ENCODE measurements around the gene INTS15. TPM values are rescaled to one million over a fixed set of nuclear protein-coding genes. Genes with fewer than 3 reads are reported as not detected.

Gene INTS15
- total RNA-seq, 4 donors from 2014 or later = 28.0 to 63.0 (median 34.0) TPM

GRCh38 chr7:6650521-6651011 lies 60.7 kb downstream of the INTS15 start:
- no peak for DNase-seq (ENCODE audit: low spot score in 2 of 2)

GRCh38 chr7:6651851-6652445 lies 62.1 kb downstream of the INTS15 start:
- peaks cover 0 to 18% (median 0%) of the 10 kb centered on the region in 4 donors for H3K9me3 ChIP-seq
- TF ChIP-seq EP300 (IDR thresholded peaks at IDR 0.05) (no peak), CTCF (IDR thresholded peaks at IDR 0.05) (no peak), POLR2A (IDR thresholded peaks at IDR 0.05) (no peak)
- H3K4me3 ChIP-seq = no peak overlapping the region
- H3K36me3 ChIP-seq = peaks cover 5 to 99% (median 7%) of the 10 kb centered on the region in 3 donors
- H3K4me1 ChIP-seq = no peaks in the 10 kb centered on the region
- no peak overlapping the region for H3K27ac ChIP-seq
- no peak for DNase-seq (ENCODE audit: low spot score in 2 of 2)
- no peaks in the 10 kb centered on the region for H3K27me3 ChIP-seq
- WGBS, 2 donors = 98% methylated on average over 32 of the region's 32 CpGs

More at GRCh38 chr7:6650521-6651011, 60.7 kb downstream of the INTS15 start:
- no peak for TF ChIP-seq POLR2A (IDR thresholded peaks at IDR 0.05)
- no peak for TF ChIP-seq EP300 (IDR thresholded peaks at IDR 0.05)
- no peak for TF ChIP-seq CTCF (IDR thresholded peaks at IDR 0.05)
- H3K4me3 ChIP-seq = no peak overlapping the region
- H3K9me3 ChIP-seq = peaks cover 0 to 18% (median 0%) of the 10 kb centered on the region in 4 donors
- H3K36me3 ChIP-seq = peaks cover 5 to 100% (median 7%) of the 10 kb centered on the region in 3 donors
- no peaks in the 10 kb centered on the region for H3K4me1 ChIP-seq
- no peaks in the 10 kb centered on the region for H3K27me3 ChIP-seq
- no peak overlapping the region for H3K27ac ChIP-seq
- WGBS, 2 donors = 96 to 97% methylated on average over 10 to 11 of the region's 12 CpGs

GRCh38 chr7:6652446-6653011 lies 62.7 kb downstream of the INTS15 start:
- Histone ChIP-seq H3K4me1 (no peaks in the 10 kb centered on the region), H3K4me3 (no peak overlapping the region), H3K27me3 (no peaks in the 10 kb centered on the region), H3K27ac (no peak overlapping the region), H3K36me3 (peaks cover 5 to 93% (median 7%) of the 10 kb centered on the region in 3 donors), H3K9me3 (peaks cover 0 to 18% (median 0%) of the 10 kb centered on the region in 4 donors)
- no peak for DNase-seq (ENCODE audit: low spot score in 2 of 2)
- 97% methylated on average over 72 to 75 of the region's 75 CpGs for WGBS, 2 donors
- TF ChIP-seq CTCF (IDR thresholded peaks at IDR 0.05) (no peak), EP300 (IDR thresholded peaks at IDR 0.05) (no peak), POLR2A (IDR thresholded peaks at IDR 0.05) (no peak)

GRCh38 chr7:6653071-6654003 lies 63.5 kb downstream of the INTS15 start:
- Histone ChIP-seq H3K4me3 (no peak overlapping the region), H3K9me3 (peaks cover 0 to 18% (median 0%) of the 10 kb centered on the region in 4 donors), H3K4me1 (no peaks in the 10 kb centered on the region), H3K36me3 (peaks cover 5 to 85% (median 7%) of the 10 kb centered on the region in 3 donors), H3K27ac (no peak overlapping the region), H3K27me3 (no peaks in the 10 kb centered on the region)
- no peak for DNase-seq (ENCODE audit: low spot score in 2 of 2)
- TF ChIP-seq EP300 (IDR thresholded peaks at IDR 0.05) (no peak), CTCF (IDR thresholded peaks at IDR 0.05) (no peak), POLR2A (IDR thresholded peaks at IDR 0.05) (no peak)
- 94 to 95% methylated on average over 114 to 141 of the region's 146 CpGs for WGBS, 2 donors

All from tibial nerve (tissue), 4 donors.